Testis (tissue), 3 donors: Measurements from ENCODE around the gene RHEX. TPM values are rescaled to one million over a fixed set of nuclear protein-coding genes. Genes with fewer than 3 reads are reported as not detected.

Experiments
- DNase-seq: peaks from one replicate; pipeline ENCODE4 v3.0.0-alpha.2; 2019
- H3K27ac ChIP-seq, 2 donors: fragments of 200-600 bp; sonication (generic); one replicate each; pipeline ENCODE4 v1.5.1; 2019
- H3K27me3 ChIP-seq: fragments of 200-600 bp; sonication (generic); one replicate; pipeline ENCODE4 v1.5.1; 2019
- H3K36me3 ChIP-seq: fragments of 200-600 bp; sonication (generic); one replicate; pipeline ENCODE4 v1.5.1; 2017; ENCODE audit warnings: low read depth; ENCODE audit errors: missing control alignments
- H3K4me1 ChIP-seq: fragments of 200-600 bp; sonication (generic); one replicate; pipeline ENCODE4 v1.5.1; 2019
- H3K4me3 ChIP-seq, 2 donors: fragments of 200-600 bp; sonication (generic); one replicate each; pipeline ENCODE4 v1.5.1; 2017 to 2019
- H3K9me3 ChIP-seq: fragments of 200-600 bp; sonication (generic); one replicate; pipeline ENCODE4 v1.5.1; 2017
- CTCF ChIP-seq, 3 experiments: fragments of 450-650 bp in 2 of 3; fragments of 200-600 bp in 1 of 3; sonication (generic) in 1 of 3; IDR thresholded peaks; one replicate each; pipeline ENCODE4 v1.5.1; 2016 to 2019; ENCODE audit warnings: antibody characterized with exemption in 3 of 3, mild to moderate bottlenecking in 2 of 3, moderate library complexity in 1 of 3
- POLR2A ChIP-seq: fragments of 450-650 bp; IDR thresholded peaks from one replicate; pipeline ENCODE4 v1.6.1; 2017; ENCODE audit warnings: antibody characterized with exemption, mild to moderate bottlenecking, moderate library complexity
- WGBS, 2 donors: methylation state at CpG; one replicate each; pipeline ENCODE4 v1.1.5; 2018; 5-methylcytosine and 5-hydroxymethylcytosine counted together
- intact Hi-C: fragments of 100-400 bp; cut with DNase I; formaldehyde crosslinking; loops from one replicate; pipeline ENCODE4 v1.15.1; 2023; ENCODE audit warnings: low total_unique reads
- polyA plus RNA-seq: library from polyadenylated mRNA; stranded (reverse); fragments of 350-450 nt; fragmentation: Illumina TruSeq; extraction: RNeasy Lipid Tissue Mini Kit (QIAGEN cat#74804); gene quantifications from one replicate; pipeline ENCODE4 v1.2.3, GENCODE V29; 2014; ENCODE audit warnings: low read depth, low replicate concordance; ENCODE audit not compliant: insufficient read depth
- total RNA-seq, 2 donors: library from RNA; depleted of rRNA; stranded (reverse); fragments of >200 nt; gene quantifications; one replicate each; pipeline ENCODE4 v1.2.3, GENCODE V29; 2016

The RHEX gene
- total and polyA plus RNA-seq, 3 donors from 2014 or later: 2.4 to 3.0 (median 2.9) TPM

GRCh38 chr1:206074839-206075238 lies 21.9 kb downstream of the RHEX start:
- Histone ChIP-seq H3K4me3 (no peak overlapping the region), H3K27ac (no peak overlapping the region), H3K9me3 (no peaks in the 10 kb centered on the region), H3K36me3 (no peaks in the 10 kb centered on the region), H3K4me1 (no peaks in the 10 kb centered on the region), H3K27me3 (no peaks in the 10 kb centered on the region)
- TF ChIP-seq POLR2A: no peak
- TF ChIP-seq CTCF (IDR thresholded peaks at IDR 0.05): no peak
- intact Hi-C loops: no loop called here
- 63 to 66% methylated on average over 3 of the region's 3 CpGs for WGBS, 2 donors
- no peak for DNase-seq

- Histone ChIP-seq H3K4me1 (no peaks in the 10 kb centered on the region), H3K4me3 (no peak overlapping the region), H3K27ac (no peak overlapping the region), H3K9me3 (no peaks in the 10 kb centered on the region), H3K27me3 (no peaks in the 10 kb centered on the region), H3K36me3 (no peaks in the 10 kb centered on the region)
- TF ChIP-seq CTCF (IDR thresholded peaks at IDR 0.05) (no peak), POLR2A (no peak)
- DNase-seq: no peak
- intact Hi-C loops: no loop called here
- 86 to 88% methylated on average over 11 of the region's 11 CpGs for WGBS, 2 donors
Measured at GRCh38 chr1:206075786-206076755, 23.1 kb downstream of the RHEX start.

GRCh38 chr1:206079135-206079534 lies 26.2 kb downstream of the RHEX start:
- Histone ChIP-seq H3K36me3 (no peaks in the 10 kb centered on the region), H3K4me3 (no peak overlapping the region), H3K9me3 (no peaks in the 10 kb centered on the region), H3K27me3 (no peaks in the 10 kb centered on the region), H3K27ac (no peak overlapping the region), H3K4me1 (no peaks in the 10 kb centered on the region)
- no peak for DNase-seq
- TF ChIP-seq POLR2A: no peak
- no peak for TF ChIP-seq CTCF (IDR thresholded peaks at IDR 0.05)
- 78 to 86% methylated on average over 1 of the region's 1 CpG for WGBS, 2 donors
- intact Hi-C loops: no loop called here

GRCh38 chr1:206080026-206080820 lies 27.2 kb downstream of the RHEX start:
- Histone ChIP-seq H3K27me3 (no peaks in the 10 kb centered on the region), H3K4me3 (no peak overlapping the region), H3K4me1 (no peaks in the 10 kb centered on the region), H3K27ac (no peak overlapping the region), H3K36me3 (no peaks in the 10 kb centered on the region), H3K9me3 (no peaks in the 10 kb centered on the region)
- no peak for DNase-seq
- WGBS, 2 donors: 66 to 73% methylated on average over 8 of the region's 8 CpGs
- TF ChIP-seq POLR2A (no peak), CTCF (IDR thresholded peaks at IDR 0.05) (no peak)
- intact Hi-C loops: no loop called here
